ENCODE results near the gene RTL1. TPM values are rescaled to one million over a fixed set of nuclear protein-coding genes. Genes with fewer than 3 reads are reported as not detected.

The RTL1 gene
- total and polyA plus RNA-seq, 2 experiments from 2014 or later = 0.15 TPM; not detected in 1

DNA sequence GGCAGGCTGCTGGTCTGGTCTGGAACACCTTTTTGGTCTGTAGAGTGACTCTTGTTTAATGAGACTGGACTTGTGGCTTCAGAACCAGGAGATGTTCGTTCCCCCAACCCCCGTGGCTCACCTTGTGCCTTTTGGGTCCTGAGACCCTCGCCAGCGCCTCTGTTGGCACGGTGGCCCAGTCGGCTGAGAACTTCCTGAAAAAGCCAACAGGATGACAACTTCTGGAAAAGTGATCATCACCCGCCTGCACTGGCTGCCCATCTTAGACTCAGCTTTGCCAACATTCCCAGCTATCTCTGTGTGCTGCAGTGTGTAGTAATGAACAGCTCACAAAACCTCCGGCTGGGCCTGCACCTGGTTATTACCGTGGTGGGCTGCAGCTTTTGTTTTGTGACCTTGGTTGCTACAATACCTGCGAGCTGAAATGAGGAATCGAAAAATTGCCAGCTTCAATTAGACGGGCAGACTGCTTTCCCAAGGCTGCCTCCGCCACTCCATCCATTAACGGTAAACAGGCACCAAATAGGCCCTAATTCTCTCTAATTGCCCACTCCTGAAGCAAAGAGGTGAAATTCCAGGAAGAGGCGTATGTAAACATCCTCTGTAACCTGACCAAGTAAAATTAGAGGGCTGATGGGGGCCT is 61.6 kb downstream of the RTL1 start:
- H3K27me3 ChIP-seq = no peaks in the 10 kb centered on the region
- peaks cover 13% of the 10 kb centered on the region for H3K4me1 ChIP-seq (ENCODE audit: low read depth)
- TF ChIP-seq CTCF (IDR thresholded peaks at IDR 0.05; ENCODE audit: low read depth, low read length) = no peak
- H3K36me3 ChIP-seq = no peaks in the 10 kb centered on the region
- no peaks in the 10 kb centered on the region for H3K9me3 ChIP-seq (ENCODE audit: low read depth)
- H3K4me3 ChIP-seq = no peak overlapping the region
- H3K27ac ChIP-seq = no peak overlapping the region
- no peak for DNase-seq (ENCODE audit: low read depth in 1 of 2, low spot score in 1 of 2)

- Histone ChIP-seq H3K27ac (no peak overlapping the region), H3K27me3 (no peaks in the 10 kb centered on the region), H3K36me3 (no peaks in the 10 kb centered on the region), H3K9me3 (ENCODE audit: low read depth) (no peaks in the 10 kb centered on the region), H3K4me1 (ENCODE audit: low read depth) (peaks cover 13% of the 10 kb centered on the region), H3K4me3 (no peak overlapping the region)
- TF ChIP-seq CTCF (IDR thresholded peaks at IDR 0.05; ENCODE audit: low read depth, low read length) = no peak
- no peak for DNase-seq (ENCODE audit: low read depth in 1 of 2, low spot score in 1 of 2)
These were observed 62.3 kb downstream of the RTL1 start for GRCh38 chr14:100841066-100841760.

- Histone ChIP-seq H3K27me3 (no peaks in the 10 kb centered on the region), H3K4me1 (ENCODE audit: low read depth) (peaks cover 13% of the 10 kb centered on the region), H3K27ac (no peak overlapping the region), H3K9me3 (ENCODE audit: low read depth) (no peaks in the 10 kb centered on the region), H3K4me3 (no peak overlapping the region), H3K36me3 (no peaks in the 10 kb centered on the region)
- DNase-seq (ENCODE audit: low read depth in 1 of 2, low spot score in 1 of 2) = no peak
- no peak for TF ChIP-seq CTCF (IDR thresholded peaks at IDR 0.05; ENCODE audit: low read depth, low read length)
These were observed 63.0 kb downstream of the RTL1 start for GRCh38 chr14:100840286-100841065.

DNA sequence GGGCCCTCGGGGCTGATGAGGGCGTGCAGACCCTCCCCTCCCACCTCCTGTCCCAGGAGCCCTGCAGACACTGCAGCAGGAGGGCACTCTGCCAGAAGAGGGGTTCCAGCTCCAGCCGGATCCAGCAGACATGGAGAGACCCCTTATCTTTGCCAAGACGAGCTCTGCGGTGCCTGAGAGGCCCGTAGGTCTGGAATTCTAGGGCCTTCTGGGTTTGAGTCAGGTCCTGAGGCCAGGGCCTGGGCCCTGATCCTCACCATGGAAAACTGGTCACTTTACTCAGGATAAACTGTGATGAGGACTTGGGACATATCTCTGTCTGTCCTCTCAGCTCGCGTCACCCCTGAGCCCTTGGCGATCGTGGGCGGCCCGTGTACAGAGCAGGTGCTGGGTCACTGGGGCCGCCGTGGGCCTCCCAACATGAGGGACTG is 63.8 kb downstream of the RTL1 start:
- H3K27ac ChIP-seq = no peak overlapping the region
- no peaks in the 10 kb centered on the region for H3K9me3 ChIP-seq (ENCODE audit: low read depth)
- H3K27me3 ChIP-seq = no peaks in the 10 kb centered on the region
- no peak for TF ChIP-seq CTCF (IDR thresholded peaks at IDR 0.05; ENCODE audit: low read depth, low read length)
- no peaks in the 10 kb centered on the region for H3K36me3 ChIP-seq
- peak in 1 of 2 donors; percentile 41 for DNase-seq (ENCODE audit: low read depth in 1 of 2, low spot score in 1 of 2)
- H3K4me1 ChIP-seq (ENCODE audit: low read depth) = peaks cover 13% of the 10 kb centered on the region
- no peak overlapping the region for H3K4me3 ChIP-seq

DNA sequence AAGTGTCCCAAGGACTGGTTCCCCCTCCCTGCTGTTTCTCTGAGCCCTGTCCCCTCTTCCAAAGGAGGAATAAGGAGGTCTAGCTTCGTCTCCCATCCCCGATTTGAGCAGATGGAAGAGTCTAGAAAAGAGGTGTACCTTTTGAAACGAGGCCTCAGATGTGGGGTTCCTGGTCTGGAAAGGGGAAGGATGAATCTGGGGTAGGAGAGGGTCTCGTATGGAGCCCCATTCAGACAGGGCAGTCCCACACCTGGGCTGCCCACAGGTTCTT is 64.3 kb downstream of the RTL1 start:
- Histone ChIP-seq H3K27ac (no peak overlapping the region), H3K36me3 (no peaks in the 10 kb centered on the region), H3K27me3 (no peaks in the 10 kb centered on the region), H3K9me3 (ENCODE audit: low read depth) (no peaks in the 10 kb centered on the region), H3K4me3 (no peak overlapping the region), H3K4me1 (ENCODE audit: low read depth) (peaks cover 13% of the 10 kb centered on the region)
- TF ChIP-seq CTCF (IDR thresholded peaks at IDR 0.05; ENCODE audit: low read depth, low read length) = no peak
- DNase-seq (ENCODE audit: low read depth in 1 of 2, low spot score in 1 of 2) = no peak

All from cardiac muscle cell (in vitro differentiated cells and primary cell).